ENCODE measurements around the gene CFAP46. TPM values are rescaled to one million over a fixed set of nuclear protein-coding genes. Genes with fewer than 3 reads are reported as not detected.

Gene CFAP46
- total RNA-seq, 1 donor from 2014 or later: 1.3 TPM

- DNase-seq (ENCODE audit: low read depth) (no peak), FAIRE-seq (no peak)
- Histone ChIP-seq H3K9me3 (ENCODE audit: insufficient read depth, low read depth, low read length) (no peaks in the 10 kb centered on the region), H3K9ac (ENCODE audit: low read length) (no peak overlapping the region), H3K27ac (ENCODE audit: low read depth, low read length) (no peak overlapping the region), H4K20me1 (ENCODE audit: insufficient read depth, low read length) (no peaks in the 10 kb centered on the region), H3K79me2 (ENCODE audit: insufficient read depth, low read length) (no peaks in the 10 kb centered on the region), H2AFZ (ENCODE audit: low read depth, low read length) (no peak overlapping the region), H3K27me3 (ENCODE audit: insufficient read depth, low read length) (no peaks in the 10 kb centered on the region), H3K36me3 (ENCODE audit: insufficient read depth, low read length) (no peaks in the 10 kb centered on the region), H3K4me3 (ENCODE audit: insufficient read depth, low read depth, low read length) (no peak overlapping the region), H3K4me1 (ENCODE audit: insufficient read depth, low read length) (no peaks in the 10 kb centered on the region), H3K4me2 (ENCODE audit: low read length) (no peak overlapping the region)
- H3K4me1 Mint-ChIP-seq (ENCODE audit: low read depth, unreplicated experiment): no peaks in the 10 kb centered on the region
- H3K9me3 Mint-ChIP-seq (ENCODE audit: unreplicated experiment): no peaks in the 10 kb centered on the region
- H3K27me3 Mint-ChIP-seq (ENCODE audit: low read depth, unreplicated experiment): peaks cover 16% of the 10 kb centered on the region
- H3K27ac Mint-ChIP-seq (ENCODE audit: unreplicated experiment): no peak overlapping the region
- TF ChIP-seq EZH2 (IDR thresholded peaks at IDR 0.05; ENCODE audit: insufficient read depth, low read length) (no peak), CTCF (IDR thresholded peaks at IDR 0.05; ENCODE audit: insufficient read depth, low read depth, low read length) (no peak)
- no peak overlapping the region for H3K4me3 Mint-ChIP-seq (ENCODE audit: unreplicated experiment)
- no peaks in the 10 kb centered on the region for H3K36me3 Mint-ChIP-seq (ENCODE audit: low read depth, unreplicated experiment)
Observed at GRCh38 chr10:132807621-132808049, 134.7 kb downstream of the CFAP46 start.

GRCh38 chr10:132806561-132807003 is 135.8 kb downstream of the CFAP46 start:
- Histone ChIP-seq H3K9me3 (ENCODE audit: insufficient read depth, low read depth, low read length) (no peaks in the 10 kb centered on the region), H2AFZ (ENCODE audit: low read depth, low read length) (no peak overlapping the region), H3K4me2 (ENCODE audit: low read length) (no peak overlapping the region), H3K27ac (ENCODE audit: low read depth, low read length) (no peak overlapping the region), H3K4me3 (ENCODE audit: insufficient read depth, low read depth, low read length) (no peak overlapping the region), H3K79me2 (ENCODE audit: insufficient read depth, low read length) (no peaks in the 10 kb centered on the region), H3K27me3 (ENCODE audit: insufficient read depth, low read length) (no peaks in the 10 kb centered on the region), H3K36me3 (ENCODE audit: insufficient read depth, low read length) (no peaks in the 10 kb centered on the region), H3K4me1 (ENCODE audit: insufficient read depth, low read length) (no peaks in the 10 kb centered on the region), H3K9ac (ENCODE audit: low read length) (no peak overlapping the region), H4K20me1 (ENCODE audit: insufficient read depth, low read length) (no peaks in the 10 kb centered on the region)
- H3K36me3 Mint-ChIP-seq (ENCODE audit: low read depth, unreplicated experiment): no peaks in the 10 kb centered on the region
- H3K27me3 Mint-ChIP-seq (ENCODE audit: low read depth, unreplicated experiment): peaks cover 16% of the 10 kb centered on the region
- H3K4me3 Mint-ChIP-seq (ENCODE audit: unreplicated experiment): no peak overlapping the region
- H3K4me1 Mint-ChIP-seq (ENCODE audit: low read depth, unreplicated experiment): no peaks in the 10 kb centered on the region
- H3K27ac Mint-ChIP-seq (ENCODE audit: unreplicated experiment): no peak overlapping the region
- H3K9me3 Mint-ChIP-seq (ENCODE audit: unreplicated experiment): peaks cover 4% of the 10 kb centered on the region
- DNase-seq (ENCODE audit: low read depth) (no peak), FAIRE-seq (no peak)
- no peak for TF ChIP-seq CTCF (IDR thresholded peaks at IDR 0.05; ENCODE audit: insufficient read depth, low read depth, low read length)
- TF ChIP-seq EZH2 (IDR thresholded peaks at IDR 0.05; ENCODE audit: insufficient read depth, low read length): no peak

GRCh38 chr10:132806110-132806509 is 136.3 kb downstream of the CFAP46 start:
- TF ChIP-seq EZH2 (IDR thresholded peaks at IDR 0.05; ENCODE audit: insufficient read depth, low read length): no peak
- no peak for TF ChIP-seq CTCF (IDR thresholded peaks at IDR 0.05; ENCODE audit: insufficient read depth, low read depth, low read length)
- DNase-seq (ENCODE audit: low read depth) (no peak), FAIRE-seq (no peak)
- no peak overlapping the region for H2AFZ ChIP-seq (ENCODE audit: low read depth, low read length)
- Mint-ChIP-seq H3K4me1 (ENCODE audit: low read depth, unreplicated experiment) (no peaks in the 10 kb centered on the region), H3K4me3 (ENCODE audit: unreplicated experiment) (no peak overlapping the region), H3K36me3 (ENCODE audit: low read depth, unreplicated experiment) (no peaks in the 10 kb centered on the region), H3K27ac (ENCODE audit: unreplicated experiment) (no peak overlapping the region), H3K27me3 (ENCODE audit: low read depth, unreplicated experiment) (peaks cover 16% of the 10 kb centered on the region), H3K9me3 (ENCODE audit: unreplicated experiment) (peaks cover 4% of the 10 kb centered on the region)
- no peaks in the 10 kb centered on the region for H4K20me1 ChIP-seq (ENCODE audit: insufficient read depth, low read length)
- H3K4me3 ChIP-seq (ENCODE audit: insufficient read depth, low read depth, low read length): no peak overlapping the region
- H3K4me1 ChIP-seq (ENCODE audit: insufficient read depth, low read length): no peaks in the 10 kb centered on the region
- H3K9ac ChIP-seq (ENCODE audit: low read length): no peak overlapping the region
- H3K4me2 ChIP-seq (ENCODE audit: low read length): no peak overlapping the region
- H3K36me3 ChIP-seq (ENCODE audit: insufficient read depth, low read length): no peaks in the 10 kb centered on the region
- no peaks in the 10 kb centered on the region for H3K27me3 ChIP-seq (ENCODE audit: insufficient read depth, low read length)
- no peak overlapping the region for H3K27ac ChIP-seq (ENCODE audit: low read depth, low read length)
- H3K79me2 ChIP-seq (ENCODE audit: insufficient read depth, low read length): no peaks in the 10 kb centered on the region
- no peaks in the 10 kb centered on the region for H3K9me3 ChIP-seq (ENCODE audit: insufficient read depth, low read depth, low read length)

All from astrocyte (in vitro differentiated cells and primary cell).